Parathyroid adenoma (tissue), 2 donors: ENCODE measurements around the gene TEX48.

Experiments
- H2AFZ ChIP-seq: fragments of 300-600 bp; sonication (generic); one replicate; pipeline ENCODE4 v1.7.0; 2017; ENCODE audit warnings: antibody characterized with exemption, mild to moderate bottlenecking
- H3K27ac ChIP-seq: fragments of 300-600 bp; sonication (generic); one replicate; pipeline ENCODE4 v1.7.0; 2017
- H3K27me3 ChIP-seq: fragments of 300-600 bp; sonication (generic); one replicate; pipeline ENCODE4 v1.7.0; 2017; ENCODE audit warnings: low read length; ENCODE audit not compliant: control insufficient read depth, insufficient read depth
- H3K36me3 ChIP-seq: fragments of 300-600 bp; sonication (generic); one replicate; pipeline ENCODE4 v1.7.0; 2017; ENCODE audit warnings: low read length; ENCODE audit not compliant: control insufficient read depth, insufficient read depth
- H3K4me1 ChIP-seq: fragments of 300-600 bp; sonication (generic); one replicate; pipeline ENCODE4 v1.7.0; 2017; ENCODE audit warnings: control low read depth
- H3K4me2 ChIP-seq: fragments of 300-600 bp; sonication (generic); one replicate; pipeline ENCODE4 v1.7.0; 2017; ENCODE audit warnings: low read length
- H3K4me3 ChIP-seq: fragments of 300-600 bp; sonication (generic); one replicate; pipeline ENCODE4 v1.7.0; 2017; ENCODE audit warnings: low read depth, low read length
- H3K79me2 ChIP-seq: fragments of 300-600 bp; sonication (generic); one replicate; pipeline ENCODE4 v1.7.0; 2017; ENCODE audit warnings: control low read depth
- H3K9ac ChIP-seq: fragments of 300-600 bp; sonication (generic); one replicate; pipeline ENCODE4 v1.7.0; 2017; ENCODE audit warnings: mild to moderate bottlenecking
- H3K9me3 ChIP-seq: fragments of 300-600 bp; sonication (generic); one replicate; pipeline ENCODE4 v1.7.0; 2017; ENCODE audit warnings: low read length; ENCODE audit not compliant: control insufficient read depth
- TF ChIP-seq, protein P1 (sequence below): fragments of 300-600 bp; sonication (generic); IDR thresholded peaks from one replicate; pipeline ENCODE4 v1.7.0; 2017; ENCODE audit warnings: antibody characterized with exemption, mild to moderate bottlenecking
- donor health status: primary hyperparathyroidism.

TEX48 gene

DNA sequence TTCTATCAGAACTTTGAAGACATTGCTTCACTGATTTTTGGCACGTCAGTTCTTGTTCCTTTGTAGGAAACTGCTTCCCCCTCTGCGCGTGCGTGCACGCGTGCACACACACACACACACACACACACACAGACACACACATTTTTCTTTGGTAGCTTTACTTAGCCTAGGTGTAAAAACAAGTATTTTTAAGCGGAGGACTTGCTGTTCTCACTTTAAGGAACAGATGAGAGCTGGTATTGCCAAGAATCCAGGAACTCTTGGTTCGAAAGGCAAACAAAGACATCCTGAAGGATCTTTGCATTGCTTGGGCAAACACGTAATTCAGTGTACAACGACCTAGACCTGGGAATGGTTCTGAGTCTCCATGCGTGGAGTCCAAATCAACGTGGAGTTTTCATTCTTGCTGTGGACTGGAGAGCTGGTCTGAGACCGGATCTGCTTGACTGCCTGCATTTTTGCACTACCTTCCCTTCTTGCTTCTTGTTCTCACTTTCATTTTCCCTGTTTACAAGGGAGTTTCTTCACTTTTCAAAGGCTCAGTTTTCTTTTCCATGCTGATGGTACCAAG is 62.7 kb downstream of the TEX48 start:
- TF ChIP-seq, protein P1, sequence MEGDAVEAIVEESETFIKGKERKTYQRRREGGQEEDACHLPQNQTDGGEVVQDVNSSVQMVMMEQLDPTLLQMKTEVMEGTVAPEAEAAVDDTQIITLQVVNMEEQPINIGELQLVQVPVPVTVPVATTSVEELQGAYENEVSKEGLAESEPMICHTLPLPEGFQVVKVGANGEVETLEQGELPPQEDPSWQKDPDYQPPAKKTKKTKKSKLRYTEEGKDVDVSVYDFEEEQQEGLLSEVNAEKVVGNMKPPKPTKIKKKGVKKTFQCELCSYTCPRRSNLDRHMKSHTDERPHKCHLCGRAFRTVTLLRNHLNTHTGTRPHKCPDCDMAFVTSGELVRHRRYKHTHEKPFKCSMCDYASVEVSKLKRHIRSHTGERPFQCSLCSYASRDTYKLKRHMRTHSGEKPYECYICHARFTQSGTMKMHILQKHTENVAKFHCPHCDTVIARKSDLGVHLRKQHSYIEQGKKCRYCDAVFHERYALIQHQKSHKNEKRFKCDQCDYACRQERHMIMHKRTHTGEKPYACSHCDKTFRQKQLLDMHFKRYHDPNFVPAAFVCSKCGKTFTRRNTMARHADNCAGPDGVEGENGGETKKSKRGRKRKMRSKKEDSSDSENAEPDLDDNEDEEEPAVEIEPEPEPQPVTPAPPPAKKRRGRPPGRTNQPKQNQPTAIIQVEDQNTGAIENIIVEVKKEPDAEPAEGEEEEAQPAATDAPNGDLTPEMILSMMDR, result no peak
- Histone ChIP-seq H3K4me1 (no peaks in the 10 kb centered on the region), H3K79me2 (peaks cover 3% of the 10 kb centered on the region), H3K9ac (no peak overlapping the region), H3K4me3 (no peak overlapping the region), H2AFZ (no peak overlapping the region), H3K9me3 (no peaks in the 10 kb centered on the region), H3K36me3 (no peaks in the 10 kb centered on the region), H3K4me2 (peak overlapping the region; percentile 2), H3K27ac (no peak overlapping the region), H3K27me3 (no peaks in the 10 kb centered on the region)

GRCh38 chr9:114616684-114617520 is 65.1 kb downstream of the TEX48 start:
- Histone ChIP-seq H3K27ac (no peak overlapping the region), H3K4me1 (peaks cover 5% of the 10 kb centered on the region), H3K27me3 (no peaks in the 10 kb centered on the region), H2AFZ (no peak overlapping the region), H3K4me2 (no peak overlapping the region), H3K36me3 (no peaks in the 10 kb centered on the region), H3K9me3 (no peaks in the 10 kb centered on the region), H3K4me3 (no peak overlapping the region), H3K79me2 (peaks cover 9% of the 10 kb centered on the region), H3K9ac (no peak overlapping the region)
- TF ChIP-seq, protein P1, result no peak
